Measurements from ENCODE around the gene ABCF2.

ABCF2 gene

DNA sequence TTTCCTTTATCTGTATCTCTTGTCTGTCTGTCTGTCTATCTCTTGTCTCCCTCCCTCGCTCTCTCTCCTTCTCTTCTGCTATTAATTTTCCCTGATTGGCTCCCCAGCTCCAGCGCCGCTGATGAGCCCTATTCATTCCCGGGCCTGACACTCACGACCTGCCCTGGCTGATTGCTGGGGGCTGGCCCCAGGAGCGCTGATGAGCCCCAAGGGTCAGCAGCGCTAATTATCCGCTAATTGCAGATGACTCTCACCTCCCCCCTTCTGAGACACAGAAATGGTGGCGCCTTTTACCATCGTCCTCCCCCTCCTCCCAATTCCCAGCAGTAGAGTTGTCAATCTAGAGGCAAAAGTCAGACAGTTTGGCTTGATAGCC, 58.2 kb downstream of the ABCF2 start:
- no peak for DNase-seq

DNA sequence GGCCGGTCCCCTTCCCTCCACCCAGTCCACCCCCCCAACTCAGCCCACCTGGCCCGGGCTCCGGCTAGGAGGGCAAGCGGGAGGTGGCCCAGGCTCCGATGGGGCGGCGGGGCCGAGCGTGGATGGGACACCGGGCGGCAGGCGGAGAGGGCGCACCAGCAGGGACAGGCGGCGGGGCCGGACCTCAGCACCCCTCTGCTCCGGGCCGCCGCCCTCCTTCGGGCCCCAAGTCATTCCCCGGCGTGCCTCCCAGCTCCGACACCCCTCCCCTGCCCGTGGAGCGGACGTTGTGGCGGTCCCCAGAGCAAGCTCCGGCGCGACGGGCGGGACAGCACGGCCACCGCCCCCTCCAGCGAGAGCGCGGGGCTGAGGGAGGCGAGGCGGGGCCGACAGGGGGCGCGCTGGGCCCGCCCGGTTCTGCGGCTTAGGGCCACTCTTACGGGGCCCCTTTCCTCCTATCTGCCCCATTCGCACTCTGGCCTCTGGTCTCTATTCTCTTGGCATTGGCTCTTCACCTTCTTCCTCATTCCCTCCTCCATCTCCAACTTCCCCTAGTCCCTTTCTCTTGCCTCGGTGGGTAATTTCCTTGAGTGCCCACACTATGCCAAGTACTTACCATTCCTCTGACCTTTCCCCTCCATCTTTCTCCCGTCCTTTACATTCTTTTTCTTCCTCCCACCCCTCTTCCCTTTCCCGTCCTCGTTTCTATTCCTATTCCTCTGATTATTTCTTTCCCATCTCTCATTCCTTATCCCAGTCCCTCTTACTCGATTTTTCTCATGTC, 58.8 kb downstream of the ABCF2 start:
- peak; percentile 52 for DNase-seq

GRCh38 chr7:151167197-151167961, 59.6 kb downstream of the ABCF2 start, which contains the start of gene GBX1:
Gene GBX1, minus strand, starts transcription at chr7:151167694. Its CDS starts 146 bp downstream, at chr7:151167548.
- no peak for DNase-seq

- no peak for DNase-seq
Observed at GRCh38 chr7:151166629-151167196, 60.3 kb downstream of the ABCF2 start.

All from central memory CD4-positive, alpha-beta T cell (primary cell).